Psoas muscle (tissue), 8 donors: ENCODE data around the gene TMEM205. TPM values are rescaled to one million over a fixed set of nuclear protein-coding genes. Genes with fewer than 3 reads are reported as not detected.
"Not testable (repeated sequence)": the region's sequence is repeated elsewhere in the genome, so short reads cannot be mapped to it uniquely, and the experiment has no call there.

Experiments used
- ATAC-seq, 4 donors: fragments of 200-7000 bp; cut with Tn5 transposase; one replicate each; pipeline ENCODE4 v1.9.1; 2020; ENCODE audit warnings: moderate library complexity in 3 of 4, mild to moderate bottlenecking in 2 of 4
- DNase-seq, 2 donors: peaks; one replicate each; pipeline ENCODE4 v3.0.0-alpha.2; 2020
- H3K27ac ChIP-seq: fragments of 200-600 bp; one replicate; pipeline ENCODE4 v1.8.0; 2022
- H3K27me3 ChIP-seq, 3 donors: fragments of 200-600 bp in 1 of 3; one replicate each; pipeline versions ENCODE4 v1.6.1 to v1.8.0; 2013 to 2022; ENCODE audit warnings: low read length in 2 of 3, mild to moderate bottlenecking in 2 of 3, moderate library complexity in 1 of 3; ENCODE audit not compliant: insufficient read depth in 3 of 3
- H3K36me3 ChIP-seq, 2 donors: fragments of 200-600 bp in 1 of 2; one replicate each; pipeline versions ENCODE4 v1.6.1 to v1.8.0; 2013 to 2022; ENCODE audit warnings: low read depth in 1 of 2, mild to moderate bottlenecking in 1 of 2, moderate library complexity in 1 of 2; ENCODE audit not compliant: insufficient read depth in 1 of 2
- H3K4me1 ChIP-seq: fragments of 200-600 bp; one replicate; pipeline ENCODE4 v1.8.0; 2022
- H3K4me3 ChIP-seq: fragments of 200-600 bp; one replicate; pipeline ENCODE4 v1.8.0; 2022; ENCODE audit warnings: mild to moderate bottlenecking
- H3K9me3 ChIP-seq: fragments of 200-600 bp; one replicate; pipeline ENCODE4 v1.8.0; 2022
- CTCF ChIP-seq: fragments of 200-600 bp; IDR thresholded peaks from one replicate; pipeline ENCODE4 v1.8.0; 2022; ENCODE audit warnings: antibody characterized with exemption
- WGBS, 3 donors: extraction: QIAGEN DNeasy Blood & Tissue Kit; methylation state at CpG; one replicate each; pipeline versions ENCODE4 v1.1.6 to v1.1.7; 2013; 5-methylcytosine and 5-hydroxymethylcytosine counted together
- intact Hi-C, 2 donors: fragments of 100-400 bp; cut with DNase I; formaldehyde crosslinking; loops; one replicate each; pipeline versions ENCODE4 v1.11.0 to v1.14.2; 2022
- polyA plus RNA-seq, 3 donors: library from polyadenylated mRNA; stranded (reverse); fragments of 200-250 nt; gene quantifications; one replicate each; pipeline ENCODE4 v1.2.3, GENCODE V29; 2013
- total RNA-seq, 4 donors: library from RNA; stranded (reverse); fragmentation: NEBNext Ultra II Directional in 2 of 4; extraction: Animal tissue kit (Norgen Biotek cat#: 25700) in 2 of 4; gene quantifications; one replicate each; pipeline versions ENCODE4 v1.2.1 to v1.2.4, GENCODE V29; 2021 to 2023
- donor health status: healthy with polysubstance abuse.
- donor health status: DM: no; HTN: no; CAD: no; lungs with moderate emphysema.
- donor health status: Bipolar disorder and iron deficiency.
- donor health status: healthy.
- donor health status: DM: yes; HTN: yes; CAD: no.
- donor health status: DM: no; HTN: no; CAD: no.
- donor health status: DM: no; HTN: no; CAD: no.
- donor health status: DM: yes; HTN: yes; CAD: no.

TMEM205 gene
- total and polyA plus RNA-seq, 7 donors: 63.0 to 95.1 (median 70.8) TPM

- Histone ChIP-seq H3K4me3 (peak overlapping the region; percentile 64), H3K9me3 (no peaks in the 10 kb centered on the region), H3K36me3 (peaks cover 0 to 31% of the 10 kb centered on the region in 2 donors), H3K27ac (peak overlapping the region; percentile 42), H3K27me3 (no peaks in the 10 kb centered on the region), H3K4me1 (peaks cover 5% of the 10 kb centered on the region)
- TF ChIP-seq CTCF: no peak
- WGBS, 3 donors: 80 to 84% (median 81%) methylated on average over 6 of the region's 6 CpGs
- ATAC-seq (peak in 1 of 4 donors; percentile 8), DNase-seq (no peak)
- intact Hi-C loops: no loop called here
Observed at GRCh38 chr19:11356074-11356397, 10.0 kb upstream of the TMEM205 start.

- H3K36me3 ChIP-seq: peaks cover 0 to 26% of the 10 kb centered on the region in 2 donors
- H3K27ac ChIP-seq: peak within 1 kb of the TSS; percentile 42
- peak within 1 kb of the TSS; percentile 64 for H3K4me3 ChIP-seq
- intact Hi-C loops: no loop called here
- ATAC-seq (peak; percentile 93 to 99 (median 98)), DNase-seq (peak; percentile 96)
- no peak for TF ChIP-seq CTCF
- 3 to 13% (median 4%) methylated on average over 35 to 60 of the region's 62 CpGs for WGBS, 3 donors
- H3K4me1 ChIP-seq: peaks cover 5% of the 10 kb centered on the region
- H3K9me3 ChIP-seq: no peaks in the 10 kb centered on the region
- no peaks in the 10 kb centered on the region for H3K27me3 ChIP-seq
Observed at GRCh38 chr19:11355160-11356073, 9.3 kb upstream of the TMEM205 start, which contains the start of gene PLPPR2. TSS of gene PLPPR2 (plus strand) at chr19:11355432. CDS start at chr19:11357674, 2,242 bp downstream.

- H3K36me3 ChIP-seq: peaks cover 0 to 13% of the 10 kb centered on the region in 2 donors
- H3K4me3 ChIP-seq, H3K9me3 ChIP-seq, intact Hi-C loops, H3K4me1 ChIP-seq, H3K27ac ChIP-seq, H3K27me3 ChIP-seq, DNase-seq, ATAC-seq: not testable (repeated sequence)
- 97% methylated on average over 4 of the region's 4 CpGs for WGBS, 3 donors
Observed at GRCh38 chr19:11354102-11354501, 8.0 kb upstream of the TMEM205 start.

GRCh38 chr19:11349171-11349570 lies 3.1 kb upstream of the TMEM205 start:
- H3K4me3 ChIP-seq: no peak overlapping the region
- 89 to 90% (median 90%) methylated on average over 4 of the region's 4 CpGs for WGBS, 3 donors
- ATAC-seq (no peak), DNase-seq (no peak)
- H3K36me3 ChIP-seq: no peaks in the 10 kb centered on the region
- H3K27ac ChIP-seq: no peak overlapping the region
- TF ChIP-seq CTCF: no peak
- no peaks in the 10 kb centered on the region for H3K27me3 ChIP-seq
- H3K4me1 ChIP-seq: peaks cover 12% of the 10 kb centered on the region
- no peaks in the 10 kb centered on the region for H3K9me3 ChIP-seq
- intact Hi-C loops: no loop called here

GRCh38 chr19:11347546-11348039 lies 1.5 kb upstream of the TMEM205 start:
- Histone ChIP-seq H3K27ac (peak overlapping the region; percentile 76), H3K36me3 (peaks cover 0 to 8% of the 10 kb centered on the region in 2 donors), H3K4me1 (peaks cover 14% of the 10 kb centered on the region), H3K4me3 (no peak overlapping the region), H3K9me3 (no peaks in the 10 kb centered on the region), H3K27me3 (no peaks in the 10 kb centered on the region)
- WGBS, 3 donors: 65 to 79% (median 71%) methylated on average over 7 of the region's 7 CpGs
- intact Hi-C loops: no loop called here
- TF ChIP-seq CTCF: no peak
- DNase-seq (no peak), ATAC-seq (no peak)
